PFSK-1 (cell line): Measurements from ENCODE around the gene ABT1.

Source experiments
- POLR2AphosphoS5 ChIP-seq: IDR thresholded peaks from 2 replicates; pipeline ENCODE4 v1.6.1; 2012; ENCODE audit warnings: low read depth, mild to moderate bottlenecking, control low read depth, low read length, moderate library complexity
- REST ChIP-seq, 2 experiments: IDR thresholded peaks; 2 replicates each; pipeline versions ENCODE4 v1.6.1 to v1.8.0; 2011 to 2012; ENCODE audit warnings: low read depth in 2 of 2, low read length in 2 of 2, control low read depth in 1 of 2, inconsistent platforms in 1 of 2, mild to moderate bottlenecking in 1 of 2, moderate library complexity in 1 of 2; ENCODE audit not compliant: insufficient read depth in 1 of 2

- TF ChIP-seq REST (IDR thresholded peaks at IDR 0.05; ENCODE audit: insufficient read depth in 1 of 2, low read depth in 2 of 2, low read length in 2 of 2): no peak
- no peak for TF ChIP-seq POLR2AphosphoS5
Observed at GRCh38 chr6:26578741-26579140, 18.0 kb upstream of the ABT1 start.
